Measurements from ENCODE around the gene TSEN2.
"Not testable (repeated sequence)": the region's sequence is repeated elsewhere in the genome, so short reads cannot be mapped to it uniquely, and the experiment has no call there.

The TSEN2 gene

DNA sequence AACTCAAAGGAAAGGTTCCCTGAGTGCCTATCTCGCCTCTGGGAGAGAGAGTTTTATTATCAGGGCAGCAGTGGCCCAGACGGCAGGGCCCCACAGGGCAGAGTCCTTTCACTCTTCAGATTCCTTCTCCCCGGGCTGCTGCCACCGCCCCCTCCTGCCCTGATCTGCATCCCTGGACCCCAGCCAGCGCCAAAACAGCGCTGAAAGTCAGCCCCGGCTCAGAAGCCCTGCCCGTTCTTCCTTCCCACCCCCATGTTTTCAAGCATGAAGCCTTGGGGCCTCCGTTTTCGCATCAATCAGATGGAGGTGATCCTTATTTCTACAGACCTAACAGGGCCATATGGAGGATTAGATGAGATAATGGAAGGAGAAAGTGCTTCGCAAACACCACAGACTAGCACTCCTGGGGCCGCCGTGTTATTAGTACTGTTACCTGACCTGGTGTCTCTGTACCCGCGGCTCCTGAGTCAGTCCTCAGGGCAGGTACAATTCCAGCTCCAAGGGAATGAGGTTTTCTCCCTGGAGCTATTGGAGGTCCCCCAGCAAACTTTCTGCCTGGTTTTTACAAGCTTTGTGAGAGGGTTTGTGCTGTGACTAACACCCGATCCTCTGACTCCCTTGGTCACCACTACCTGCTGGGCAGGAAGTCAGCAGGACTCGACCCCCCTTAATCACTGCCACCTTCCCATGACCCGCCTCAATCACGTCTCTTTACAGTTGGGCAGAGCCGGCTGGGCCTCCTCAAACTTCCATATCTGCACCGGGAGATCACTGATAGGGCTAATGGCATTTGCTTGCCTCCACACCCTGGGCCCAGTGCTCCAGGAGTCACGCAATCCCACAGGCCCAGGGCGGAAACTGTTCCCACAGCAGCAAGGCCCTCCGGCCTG lies 39.5 kb upstream of the TSEN2 start:
- no peaks in the 10 kb centered on the region for H3K36me3 ChIP-seq (ENCODE audit: control insufficient read depth, insufficient read depth, low read length)
- no peaks in the 10 kb centered on the region; the same call in 1 of the 2 replicates for H3K27me3 ChIP-seq (replicated peaks; ENCODE audit: control insufficient read depth, insufficient read depth, low read length)
- TF ChIP-seq, protein P1, sequence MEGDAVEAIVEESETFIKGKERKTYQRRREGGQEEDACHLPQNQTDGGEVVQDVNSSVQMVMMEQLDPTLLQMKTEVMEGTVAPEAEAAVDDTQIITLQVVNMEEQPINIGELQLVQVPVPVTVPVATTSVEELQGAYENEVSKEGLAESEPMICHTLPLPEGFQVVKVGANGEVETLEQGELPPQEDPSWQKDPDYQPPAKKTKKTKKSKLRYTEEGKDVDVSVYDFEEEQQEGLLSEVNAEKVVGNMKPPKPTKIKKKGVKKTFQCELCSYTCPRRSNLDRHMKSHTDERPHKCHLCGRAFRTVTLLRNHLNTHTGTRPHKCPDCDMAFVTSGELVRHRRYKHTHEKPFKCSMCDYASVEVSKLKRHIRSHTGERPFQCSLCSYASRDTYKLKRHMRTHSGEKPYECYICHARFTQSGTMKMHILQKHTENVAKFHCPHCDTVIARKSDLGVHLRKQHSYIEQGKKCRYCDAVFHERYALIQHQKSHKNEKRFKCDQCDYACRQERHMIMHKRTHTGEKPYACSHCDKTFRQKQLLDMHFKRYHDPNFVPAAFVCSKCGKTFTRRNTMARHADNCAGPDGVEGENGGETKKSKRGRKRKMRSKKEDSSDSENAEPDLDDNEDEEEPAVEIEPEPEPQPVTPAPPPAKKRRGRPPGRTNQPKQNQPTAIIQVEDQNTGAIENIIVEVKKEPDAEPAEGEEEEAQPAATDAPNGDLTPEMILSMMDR (IDR thresholded peaks at IDR 0.05; ENCODE audit: insufficient read depth, low read length, poor library complexity, severe bottlenecking) = no peak
- H3K4me3 ChIP-seq (replicated peaks; ENCODE audit: low read depth, low read length) = no peak overlapping the region
- no peak for DNase-seq (ENCODE audit: extremely low read depth, insufficient read length)

DNA sequence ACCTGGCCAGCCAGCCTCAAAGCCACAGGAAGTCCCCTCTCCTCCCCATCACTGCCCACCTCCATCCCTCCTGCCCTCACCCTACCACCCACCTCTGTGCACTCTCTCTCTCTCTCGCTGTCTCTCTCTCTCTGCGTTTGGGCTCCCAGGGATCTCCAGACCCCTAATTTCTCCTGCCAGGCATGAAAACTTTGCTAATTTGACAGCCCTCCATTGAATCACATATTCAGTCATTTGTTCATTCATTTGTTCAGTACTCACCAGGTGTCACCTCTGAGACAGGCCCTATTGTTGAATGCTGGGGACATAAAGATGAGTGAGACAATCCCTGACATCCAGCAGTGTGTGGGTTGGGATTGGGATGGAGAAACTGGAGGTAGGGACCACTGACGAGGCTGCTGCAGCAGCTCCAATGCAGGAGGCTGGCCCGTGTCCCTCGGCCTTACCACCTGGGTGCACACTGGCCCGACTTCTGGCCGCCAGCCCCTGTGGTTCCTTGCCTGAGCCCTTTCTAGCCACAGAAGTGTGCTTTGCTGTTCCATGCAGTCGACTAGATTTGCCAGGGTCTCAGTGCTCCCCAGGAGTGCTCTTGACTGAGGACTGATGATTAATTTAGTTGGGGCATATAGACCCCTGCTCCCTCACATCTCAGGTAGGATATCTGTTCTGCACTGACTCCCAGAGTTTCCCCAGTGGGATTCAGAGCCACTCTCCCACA lies 38.6 kb upstream of the TSEN2 start:
- Histone ChIP-seq H3K36me3 (ENCODE audit: control insufficient read depth, insufficient read depth, low read length) (no peaks in the 10 kb centered on the region), H3K4me3 (replicated peaks; ENCODE audit: low read depth, low read length) (no peak overlapping the region), H3K27me3 (replicated peaks; ENCODE audit: control insufficient read depth, insufficient read depth, low read length) (no peaks in the 10 kb centered on the region; the same call in 1 of the 2 replicates)
- TF ChIP-seq, protein P1 (IDR thresholded peaks at IDR 0.05; ENCODE audit: insufficient read depth, low read length, poor library complexity, severe bottlenecking) = no peak
- DNase-seq (ENCODE audit: extremely low read depth, insufficient read length) = no peak

DNA sequence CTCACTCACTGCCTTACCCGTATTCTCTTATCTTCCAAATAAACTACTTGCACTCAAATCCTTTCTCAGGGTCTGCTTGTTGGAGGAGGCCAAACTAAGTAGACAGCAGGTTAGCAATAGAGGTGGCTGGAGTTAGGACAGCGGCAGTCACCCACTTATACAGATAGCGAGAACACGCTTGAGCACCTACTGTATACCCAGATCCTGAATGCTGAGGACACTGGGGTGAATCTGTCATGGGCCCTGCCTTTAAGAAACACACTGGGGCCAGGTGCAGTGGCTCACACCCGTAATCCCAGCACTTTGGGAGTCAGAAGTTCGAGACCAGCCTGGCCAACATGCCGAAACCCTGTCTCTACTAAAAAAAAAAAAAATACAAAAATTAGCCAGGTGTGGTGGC lies 38.0 kb upstream of the TSEN2 start:
- H3K4me3 ChIP-seq (replicated peaks; ENCODE audit: low read depth, low read length) = no peak overlapping the region
- TF ChIP-seq, protein P1 (IDR thresholded peaks at IDR 0.05; ENCODE audit: insufficient read depth, low read length, poor library complexity, severe bottlenecking) = no peak
- no peak for DNase-seq (ENCODE audit: extremely low read depth, insufficient read length)
- H3K36me3 ChIP-seq (ENCODE audit: control insufficient read depth, insufficient read depth, low read length) = no peaks in the 10 kb centered on the region
- H3K27me3 ChIP-seq (replicated peaks; ENCODE audit: control insufficient read depth, insufficient read depth, low read length) = no peaks in the 10 kb centered on the region; the same call in 1 of the 2 replicates

DNA sequence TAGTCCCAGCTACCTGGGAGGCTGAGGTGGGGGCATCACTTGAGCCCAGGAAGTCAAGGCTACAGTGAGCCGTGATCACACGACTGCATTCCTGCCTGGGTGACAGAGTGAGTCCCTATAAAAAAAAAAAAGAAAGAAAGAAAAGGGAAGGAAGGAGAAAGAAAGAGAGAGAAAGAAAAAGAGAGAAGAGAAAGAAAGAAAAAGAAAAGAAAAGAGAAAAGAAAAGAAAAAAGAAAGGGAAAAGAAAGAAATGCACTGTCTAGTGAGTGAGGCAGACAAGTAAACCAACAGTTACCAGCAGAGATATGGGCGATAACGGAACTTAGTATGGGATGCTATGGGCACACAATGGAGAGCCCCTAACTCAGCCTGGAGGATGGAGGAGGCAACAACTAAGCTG lies 37.2 kb upstream of the TSEN2 start:
- no peak for DNase-seq (ENCODE audit: extremely low read depth, insufficient read length)
- Histone ChIP-seq H3K36me3 (ENCODE audit: control insufficient read depth, insufficient read depth, low read length) (no peaks in the 10 kb centered on the region), H3K4me3 (replicated peaks; ENCODE audit: low read depth, low read length) (no peak overlapping the region), H3K27me3 (replicated peaks; ENCODE audit: control insufficient read depth, insufficient read depth, low read length) (no peaks in the 10 kb centered on the region; the same call in 1 of the 2 replicates)
- TF ChIP-seq, protein P1 (IDR thresholded peaks at IDR 0.05; ENCODE audit: insufficient read depth, low read length, poor library complexity, severe bottlenecking) = no peak

DNA sequence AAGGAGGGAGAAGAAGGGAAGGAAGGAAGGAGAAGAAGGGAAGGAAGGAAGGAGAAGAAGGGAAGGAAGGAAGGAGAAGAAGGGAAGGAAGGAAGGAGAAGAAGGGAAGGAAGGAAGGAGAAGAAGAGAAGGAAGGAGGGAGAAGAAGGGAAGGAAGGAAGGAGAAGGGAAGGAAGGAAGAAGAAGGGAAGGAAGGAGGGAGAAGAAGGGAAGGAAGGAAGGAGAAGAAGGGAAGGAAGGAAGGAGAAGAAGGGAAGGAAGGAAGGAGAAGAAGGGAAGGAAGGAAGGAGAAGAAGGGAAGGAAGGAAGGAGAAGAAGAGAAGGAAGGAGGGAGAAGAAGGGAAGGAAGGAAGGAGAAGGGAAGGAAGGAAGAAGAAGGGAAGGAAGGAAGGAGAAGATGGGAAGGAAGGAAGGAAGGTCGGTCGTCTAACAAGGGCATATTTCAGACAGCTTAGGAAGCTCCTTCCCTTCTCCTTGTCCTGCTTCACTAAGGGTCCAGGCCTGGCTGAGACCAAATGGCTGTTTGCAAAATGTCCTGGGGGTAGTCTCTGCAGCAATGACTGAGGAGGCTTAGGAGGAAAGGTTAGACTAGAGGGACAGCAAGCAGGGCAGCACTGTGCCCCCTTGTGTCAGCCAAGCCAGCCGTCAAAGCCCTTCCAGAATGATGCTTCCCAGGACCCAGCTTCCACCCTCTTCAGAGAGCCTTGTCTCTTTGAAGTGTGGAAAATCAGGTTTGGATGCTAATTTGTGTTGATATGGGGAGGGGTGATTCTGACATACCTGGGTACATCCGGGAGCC lies 35.7 kb upstream of the TSEN2 start:
- DNase-seq (ENCODE audit: extremely low read depth, insufficient read length); H3K4me3 ChIP-seq (replicated peaks; ENCODE audit: low read depth, low read length); H3K36me3 ChIP-seq (ENCODE audit: control insufficient read depth, insufficient read depth, low read length); H3K27me3 ChIP-seq (replicated peaks; ENCODE audit: control insufficient read depth, insufficient read depth, low read length): not testable (repeated sequence)
